HG03342 (cell line): ENCODE measurements around the gene MSLN.
A peak's percentile ranks its signal among the peaks of the same experiment; 100 is the strongest.
"Not testable (repeated sequence)": the region's sequence is repeated elsewhere in the genome, so short reads cannot be mapped to it uniquely, and the experiment has no call there.

Source experiments
- ATAC-seq: cut with Tn5 transposase; IDR thresholded peaks from one replicate; pipeline ENCODE4 v1.9.1; 2021; ENCODE audit warnings: mild to moderate bottlenecking, moderate library complexity; ENCODE audit not compliant: unreplicated experiment

Gene MSLN

DNA sequence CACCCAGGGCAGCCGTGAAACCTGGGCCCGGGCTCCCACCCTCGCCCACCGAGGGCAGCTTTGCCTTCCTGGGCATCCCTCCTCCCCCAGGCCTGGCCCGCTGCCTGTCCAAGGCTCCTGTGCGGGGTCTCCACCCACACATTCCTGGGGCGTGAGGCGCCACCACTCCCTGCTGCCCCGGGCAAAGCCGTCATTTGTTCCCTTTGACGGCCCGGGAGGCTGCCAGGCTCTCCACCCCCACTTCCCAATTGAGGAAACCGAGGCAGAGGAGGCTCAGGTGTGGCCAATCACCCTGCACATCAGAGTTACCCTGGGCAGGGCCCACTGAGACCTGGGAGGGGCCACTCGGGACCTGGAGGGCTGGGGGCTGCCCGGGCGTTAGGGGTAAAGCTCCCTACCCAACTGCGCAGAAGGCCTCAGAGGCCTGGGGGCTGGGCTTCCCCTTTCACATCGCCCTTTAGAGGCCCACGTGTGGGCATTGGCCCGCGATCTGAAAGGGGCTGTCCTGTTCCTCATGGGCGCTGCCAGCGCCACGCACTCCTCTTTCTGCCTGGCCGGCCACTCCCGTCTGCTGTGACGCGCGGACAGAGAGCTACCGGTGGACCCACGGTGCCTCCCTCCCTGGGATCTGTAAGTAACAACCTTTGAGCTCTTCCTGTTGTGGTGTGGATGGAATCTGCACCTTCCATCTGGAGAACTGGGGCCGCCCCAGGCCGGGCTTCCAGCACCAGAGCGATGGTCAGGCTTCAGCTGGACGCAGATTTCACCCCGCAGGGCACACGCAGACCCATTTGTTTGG, at the start of gene MSLN:
Gene MSLN (plus strand): TSS at position 190 of the 799 bp plus-strand sequence. CDS start 1,947 bp downstream, outside the sequence.
- no peak for ATAC-seq

- no peak for ATAC-seq
Observed at GRCh38 chr16:711084-711483, 49.5 kb upstream of the MSLN start.

DNA sequence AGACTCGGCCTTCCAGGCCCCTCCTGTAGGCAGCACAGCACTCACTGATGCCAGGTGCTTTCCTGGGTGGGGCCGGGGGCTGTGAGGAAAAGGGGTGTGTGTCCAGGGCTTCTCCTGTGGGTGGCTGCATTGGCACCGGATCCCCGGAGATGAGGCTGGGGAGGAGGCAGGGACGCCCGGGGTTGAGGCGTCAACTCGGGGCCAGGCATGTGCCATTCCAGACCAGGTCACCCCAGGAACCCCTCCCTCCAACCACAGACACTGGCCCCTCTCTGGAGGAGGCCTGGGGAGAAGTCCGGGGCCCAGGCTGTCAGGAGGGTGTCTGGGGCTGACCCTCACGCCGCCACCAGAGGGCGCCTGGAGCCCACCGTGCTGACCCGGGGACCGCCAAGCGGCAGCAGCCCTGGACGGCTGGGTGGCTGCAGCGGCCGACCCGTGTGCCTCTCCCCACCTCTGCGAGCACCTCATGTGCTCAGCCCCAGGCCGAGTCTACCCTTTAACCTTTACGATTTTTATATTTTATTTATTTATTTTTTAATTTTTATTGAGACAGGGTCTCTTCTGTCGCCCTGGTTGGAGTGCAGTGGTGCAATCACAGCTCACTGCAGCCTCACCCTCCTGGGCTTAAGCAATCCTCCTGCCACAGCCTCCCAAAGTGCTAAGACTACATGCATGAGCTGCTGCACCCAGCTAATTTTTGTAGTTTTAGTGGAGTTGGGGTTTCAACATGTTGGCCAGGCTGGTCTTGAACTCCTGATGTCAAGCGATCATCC, 48.8 kb upstream of the MSLN start:
- ATAC-seq = no peak

DNA sequence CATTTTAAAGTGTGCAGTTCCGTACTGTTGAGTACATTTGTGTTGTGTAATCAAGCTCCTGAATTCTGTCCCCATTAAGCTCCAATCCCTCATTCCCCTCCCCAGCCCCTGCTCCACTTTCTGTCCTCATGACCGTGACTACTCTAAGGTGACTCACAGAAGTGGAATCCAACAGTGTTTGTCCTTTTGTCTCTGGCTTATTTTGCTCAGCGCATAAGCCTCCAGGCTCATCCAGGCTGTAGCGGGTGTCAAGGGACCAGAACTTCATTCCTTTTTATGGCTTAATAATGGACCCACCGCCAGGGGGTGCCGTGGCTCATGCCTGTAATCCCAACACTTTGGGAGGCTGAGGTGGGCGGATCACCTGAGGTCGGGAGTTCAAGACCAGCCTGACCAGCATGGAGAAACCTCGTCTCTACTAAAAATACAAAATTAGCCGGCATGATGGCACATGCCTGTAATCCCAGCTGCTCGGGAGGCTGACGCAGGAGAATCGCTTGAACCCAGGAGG, 47.7 kb upstream of the MSLN start:
- ATAC-seq = not testable (repeated sequence)

- ATAC-seq = no peak
Observed at GRCh38 chr16:714079-714478, 46.5 kb upstream of the MSLN start.

DNA sequence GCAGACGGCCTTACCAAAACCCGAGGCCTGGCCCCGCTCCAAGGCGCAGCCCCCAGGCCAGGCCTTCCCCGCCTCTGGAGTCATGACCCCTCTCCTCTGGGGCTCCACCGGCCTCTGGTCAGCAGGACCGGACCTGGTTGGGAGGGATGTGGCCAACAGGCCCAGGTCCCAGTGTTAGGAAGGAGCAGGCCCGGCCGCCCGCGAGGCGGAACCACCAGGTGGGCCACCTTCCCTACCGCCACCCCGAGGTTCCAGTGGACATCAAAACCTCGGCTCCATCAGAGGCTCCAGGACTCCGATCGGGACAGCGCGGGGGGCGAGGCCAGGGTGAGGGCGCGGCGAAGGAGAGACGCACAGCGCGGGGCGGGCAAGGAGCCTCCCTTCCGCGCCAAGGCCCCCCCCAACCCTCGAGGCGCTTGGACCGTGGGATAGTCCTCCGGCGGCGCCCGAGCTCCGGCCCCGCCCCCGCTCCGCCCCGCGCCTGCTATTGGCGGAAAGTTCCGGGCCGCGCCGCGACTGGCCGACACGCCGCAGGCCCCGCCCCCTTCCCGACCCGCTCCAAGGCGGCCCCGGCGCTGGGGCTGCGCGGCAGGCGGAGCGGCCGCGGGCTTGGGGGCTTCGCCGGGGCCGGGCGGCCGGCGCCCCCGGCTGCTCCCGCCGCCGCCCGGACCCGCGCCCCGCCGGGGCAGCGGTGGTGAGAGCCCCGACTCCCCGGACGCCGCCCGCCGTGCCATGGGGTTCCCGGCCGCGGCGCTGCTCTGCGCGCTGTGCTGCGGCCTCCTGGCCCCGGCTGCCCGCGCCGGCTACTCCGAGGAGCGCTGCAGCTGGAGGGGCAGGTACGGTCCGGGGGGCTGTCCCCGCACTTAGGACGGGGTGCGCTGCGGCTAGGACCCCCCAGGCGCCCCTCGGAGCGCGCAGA, 45.7 kb upstream of the MSLN start, which contains the start of gene METRN:
Gene METRN (plus strand): TSS at position 561 of the 919 bp plus-strand sequence. CDS start 172 bp downstream, at position 733.
- peak; percentile 66 for ATAC-seq

- ATAC-seq = no peak
Observed at GRCh38 chr16:715477-716199, 44.9 kb upstream of the MSLN start.

GRCh38 chr16:716200-716568, 44.4 kb upstream of the MSLN start:
- ATAC-seq = no peak

GRCh38 chr16:716768-717325, 43.7 kb upstream of the MSLN start:
- ATAC-seq = no peak

- no peak for ATAC-seq
Observed at GRCh38 chr16:717450-718245, 42.9 kb upstream of the MSLN start.

DNA sequence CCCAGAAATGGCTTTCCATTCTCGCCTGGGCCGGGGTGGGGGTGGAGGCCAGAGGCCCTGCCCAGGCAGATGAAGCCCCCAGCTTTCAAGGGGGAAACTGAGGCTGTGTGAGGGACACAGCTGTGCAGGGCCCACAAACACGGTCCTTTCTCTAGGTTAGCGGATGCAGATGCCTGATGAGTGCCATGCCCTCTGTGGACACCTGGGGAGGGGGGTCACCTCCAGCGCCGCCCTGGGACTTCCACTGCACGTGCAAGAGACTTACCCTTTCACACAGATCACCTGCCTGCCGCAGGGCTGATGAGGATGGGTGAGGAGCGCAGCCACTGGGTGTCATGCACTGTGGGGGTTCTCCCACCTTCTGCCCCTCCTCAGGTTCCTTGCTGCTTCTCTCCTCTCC, 42.1 kb upstream of the MSLN start:
- ATAC-seq = no peak

DNA sequence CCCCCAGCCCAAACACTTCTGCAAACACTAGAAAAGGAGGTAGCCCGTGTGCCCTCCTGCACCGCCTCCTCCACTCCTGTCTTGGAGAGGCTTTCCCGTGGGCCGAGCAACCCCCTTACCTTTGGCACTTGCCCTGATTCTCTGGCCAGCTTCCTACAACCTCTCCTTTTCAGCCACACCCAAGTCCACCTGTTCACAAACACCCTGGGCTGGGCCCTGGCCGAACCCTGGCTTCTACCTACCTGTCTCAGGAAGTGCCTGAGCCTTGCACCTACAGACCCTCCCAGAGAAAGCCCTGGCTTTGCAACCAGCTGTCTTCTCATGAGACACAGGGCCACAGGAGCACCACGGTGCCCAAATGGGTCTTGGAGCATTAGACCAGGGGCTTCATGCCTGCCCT, 41.6 kb upstream of the MSLN start:
- ATAC-seq = no peak

DNA sequence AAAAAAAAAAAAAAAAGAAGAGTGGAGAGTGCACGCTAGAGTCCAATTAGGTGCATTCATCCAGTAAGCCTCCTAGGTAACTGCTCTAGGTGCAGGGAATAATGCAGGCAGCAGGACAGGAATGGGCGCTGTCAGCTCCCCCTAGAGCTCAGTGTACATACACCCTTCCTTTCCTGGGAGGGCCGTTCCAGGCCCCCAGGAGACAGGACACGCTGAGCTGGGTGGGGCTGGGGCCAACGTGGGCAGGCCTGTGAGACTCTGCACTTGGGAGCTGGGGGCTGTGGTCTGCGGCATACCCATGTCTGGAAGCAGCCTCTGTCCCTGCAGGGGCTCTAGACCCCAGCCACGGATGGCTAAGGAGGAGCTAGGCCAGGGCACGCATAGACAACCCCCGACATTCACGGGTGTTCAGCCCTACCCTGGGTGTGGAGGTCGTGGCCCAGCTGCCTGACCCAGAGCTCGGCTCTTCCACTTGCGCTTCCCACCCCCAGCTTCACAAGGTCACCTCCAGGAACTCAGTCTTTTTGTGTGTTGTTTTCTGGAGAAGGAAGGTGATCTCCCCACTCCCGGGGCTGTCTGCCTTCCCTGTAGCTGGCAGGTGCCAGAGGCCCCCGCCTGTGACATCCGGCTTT, 40.6 kb upstream of the MSLN start:
- no peak for ATAC-seq

GRCh38 chr16:720447-720989, 40.0 kb upstream of the MSLN start:
- ATAC-seq = peak; percentile 25

DNA sequence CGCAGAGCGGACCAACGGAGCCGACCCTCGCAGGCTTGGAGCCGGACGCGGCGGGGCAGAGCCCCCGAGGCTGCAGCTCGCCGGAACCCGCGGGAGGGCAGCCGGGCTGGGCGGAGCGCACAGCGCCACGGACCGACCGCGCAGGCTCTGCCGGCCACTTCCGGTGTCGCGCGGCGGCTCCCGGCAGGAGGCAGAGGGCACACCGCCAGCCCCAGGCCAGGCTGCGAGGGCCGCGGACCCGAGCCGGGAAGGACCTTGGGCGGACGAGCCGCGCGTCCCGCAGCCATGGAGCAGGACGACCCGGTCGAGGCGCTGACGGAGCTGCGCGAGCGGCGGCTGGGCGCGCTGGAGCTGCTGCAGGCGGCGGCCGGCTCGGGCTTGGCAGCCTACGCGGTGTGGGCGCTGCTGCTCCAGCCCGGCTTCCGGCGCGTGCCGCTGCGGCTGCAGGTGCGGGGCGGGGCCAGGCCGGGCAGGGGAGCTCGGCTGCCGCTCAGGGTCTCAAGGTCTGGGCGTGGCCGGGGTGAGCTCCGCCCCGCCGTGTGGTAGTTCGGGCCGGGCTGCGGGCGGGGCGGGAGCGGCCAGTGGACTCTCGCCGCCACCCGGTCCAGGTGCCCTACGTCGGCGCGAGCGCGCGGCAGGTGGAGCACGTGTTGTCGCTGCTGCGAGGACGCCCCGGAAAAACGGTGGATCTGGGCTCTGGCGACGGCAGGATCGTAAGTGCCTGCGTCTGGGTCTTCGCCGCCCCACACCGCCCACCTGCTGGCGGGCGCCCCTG, 39.4 kb upstream of the MSLN start, which contains the start of gene ANTKMT:
Gene ANTKMT (plus strand): TSS at position 157 of the 775 bp plus-strand sequence. CDS start 129 bp downstream, at position 286.
- peak; percentile 65 for ATAC-seq

- ATAC-seq = no peak
Observed at GRCh38 chr16:721765-722540, 38.6 kb upstream of the MSLN start.
